Left ventricle myocardium inferior (tissue), 1 donor: ENCODE measurements around the gene MGP. TPM values are rescaled to one million over a fixed set of nuclear protein-coding genes. Genes with fewer than 3 reads are reported as not detected.
A peak's percentile ranks its signal among the peaks of the same experiment; 100 is the strongest.

Source experiments
- DNase-seq: peaks from one replicate; pipeline ENCODE4 v3.0.0-alpha.2; 2020
- H3K27ac ChIP-seq: fragments of 200-600 bp; replicated peaks from 2 replicates; pipeline ENCODE4 v1.8.0; 2021
- H3K27me3 ChIP-seq: fragments of 200-600 bp; 2 replicates; pipeline ENCODE4 v1.8.0; 2021; ENCODE audit warnings: low read depth
- H3K36me3 ChIP-seq: fragments of 200-600 bp; 2 replicates; pipeline ENCODE4 v1.8.0; 2021
- H3K4me1 ChIP-seq: fragments of 200-600 bp; 2 replicates; pipeline ENCODE4 v1.8.0; 2021
- H3K4me3 ChIP-seq: fragments of 200-600 bp; 2 replicates; pipeline ENCODE4 v1.8.0; 2021; ENCODE audit warnings: mild to moderate bottlenecking, moderate library complexity
- H3K9me3 ChIP-seq: fragments of 200-600 bp; replicated peaks from 2 replicates; pipeline ENCODE4 v1.8.0; 2021
- intact Hi-C: fragments of 100-400 bp; cut with micrococcal nuclease; formaldehyde crosslinking; loops from one replicate; pipeline ENCODE4 v1.11.0; 2022
- total RNA-seq: library from RNA; stranded (reverse); fragmentation: NEBNext Ultra II Directional; extraction: Animal tissue kit (Norgen Biotek cat#: 25700); gene quantifications from one replicate; pipeline ENCODE4 v1.2.1, GENCODE V29; 2021
- TF ChIP-seq, protein P1 (sequence below): fragments of 200-600 bp; IDR thresholded peaks from 2 replicates; pipeline ENCODE4 v1.8.0; 2021; ENCODE audit warnings: antibody characterized with exemption, mild to moderate bottlenecking, borderline replicate concordance
- donor health status: DM: no; HTN: yes; CAD: no; lungs with severe emphysema.

The MGP gene
- total RNA-seq, 1 donor from 2014 or later: 497 TPM

GRCh38 chr12:14860490-14860889, 25.2 kb downstream of the MGP start:
- intact Hi-C loops: no loop called here
- no peaks in the 10 kb centered on the region for H3K4me1 ChIP-seq
- H3K36me3 ChIP-seq: no peaks in the 10 kb centered on the region
- no peaks in the 10 kb centered on the region for H3K27me3 ChIP-seq
- H3K27ac ChIP-seq: no peak overlapping the region
- no peak overlapping the region for H3K4me3 ChIP-seq
- peaks cover 45% of the 10 kb centered on the region for H3K9me3 ChIP-seq
- DNase-seq: no peak
- TF ChIP-seq, protein P1, sequence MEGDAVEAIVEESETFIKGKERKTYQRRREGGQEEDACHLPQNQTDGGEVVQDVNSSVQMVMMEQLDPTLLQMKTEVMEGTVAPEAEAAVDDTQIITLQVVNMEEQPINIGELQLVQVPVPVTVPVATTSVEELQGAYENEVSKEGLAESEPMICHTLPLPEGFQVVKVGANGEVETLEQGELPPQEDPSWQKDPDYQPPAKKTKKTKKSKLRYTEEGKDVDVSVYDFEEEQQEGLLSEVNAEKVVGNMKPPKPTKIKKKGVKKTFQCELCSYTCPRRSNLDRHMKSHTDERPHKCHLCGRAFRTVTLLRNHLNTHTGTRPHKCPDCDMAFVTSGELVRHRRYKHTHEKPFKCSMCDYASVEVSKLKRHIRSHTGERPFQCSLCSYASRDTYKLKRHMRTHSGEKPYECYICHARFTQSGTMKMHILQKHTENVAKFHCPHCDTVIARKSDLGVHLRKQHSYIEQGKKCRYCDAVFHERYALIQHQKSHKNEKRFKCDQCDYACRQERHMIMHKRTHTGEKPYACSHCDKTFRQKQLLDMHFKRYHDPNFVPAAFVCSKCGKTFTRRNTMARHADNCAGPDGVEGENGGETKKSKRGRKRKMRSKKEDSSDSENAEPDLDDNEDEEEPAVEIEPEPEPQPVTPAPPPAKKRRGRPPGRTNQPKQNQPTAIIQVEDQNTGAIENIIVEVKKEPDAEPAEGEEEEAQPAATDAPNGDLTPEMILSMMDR: no peak

- peaks cover 45% of the 10 kb centered on the region for H3K9me3 ChIP-seq
- H3K4me3 ChIP-seq: no peak overlapping the region
- H3K27ac ChIP-seq: no peak overlapping the region
- no peaks in the 10 kb centered on the region for H3K36me3 ChIP-seq
- no peak for DNase-seq
- peaks cover 13% of the 10 kb centered on the region for H3K4me1 ChIP-seq
- H3K27me3 ChIP-seq: no peaks in the 10 kb centered on the region
- TF ChIP-seq, protein P1: no peak
- intact Hi-C loops: no loop called here
Observed at GRCh38 chr12:14858513-14858912, 27.1 kb downstream of the MGP start.

DNA sequence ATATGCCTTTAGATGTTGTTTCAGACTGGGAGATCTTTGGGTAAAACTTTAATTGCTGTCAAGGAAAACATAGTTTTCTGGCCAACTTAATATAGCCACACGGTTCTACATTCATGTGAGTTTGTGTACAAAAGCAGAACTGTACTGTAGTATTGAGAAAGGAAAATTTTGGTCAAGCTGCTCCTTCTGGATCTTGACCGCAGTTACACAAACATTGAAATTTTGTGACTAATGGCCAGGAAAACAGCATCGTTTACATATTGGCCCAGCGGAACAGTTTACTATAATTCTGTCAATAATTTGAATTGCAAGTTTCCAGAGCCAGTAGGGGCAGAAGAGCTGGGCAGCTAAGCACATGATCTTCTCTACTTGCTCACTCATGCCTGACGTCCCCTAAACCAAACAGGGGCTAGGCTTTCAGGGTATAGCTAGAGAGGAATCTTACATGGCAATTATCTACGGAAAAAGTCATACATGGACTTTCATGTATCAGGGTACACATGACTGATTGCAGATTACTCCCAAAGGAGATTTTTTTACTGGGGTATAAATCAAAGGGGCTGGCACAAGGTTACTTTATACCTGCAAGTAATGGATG, 31.0 kb downstream of the MGP start:
- intact Hi-C loops: no loop called here
- H3K36me3 ChIP-seq: no peaks in the 10 kb centered on the region
- no peak for DNase-seq
- H3K27me3 ChIP-seq: no peaks in the 10 kb centered on the region
- no peak overlapping the region for H3K4me3 ChIP-seq
- H3K27ac ChIP-seq: peak overlapping the region; percentile 36
- TF ChIP-seq, protein P1: no peak
- peaks cover 18% of the 10 kb centered on the region for H3K4me1 ChIP-seq
- peaks cover 26% of the 10 kb centered on the region for H3K9me3 ChIP-seq

DNA sequence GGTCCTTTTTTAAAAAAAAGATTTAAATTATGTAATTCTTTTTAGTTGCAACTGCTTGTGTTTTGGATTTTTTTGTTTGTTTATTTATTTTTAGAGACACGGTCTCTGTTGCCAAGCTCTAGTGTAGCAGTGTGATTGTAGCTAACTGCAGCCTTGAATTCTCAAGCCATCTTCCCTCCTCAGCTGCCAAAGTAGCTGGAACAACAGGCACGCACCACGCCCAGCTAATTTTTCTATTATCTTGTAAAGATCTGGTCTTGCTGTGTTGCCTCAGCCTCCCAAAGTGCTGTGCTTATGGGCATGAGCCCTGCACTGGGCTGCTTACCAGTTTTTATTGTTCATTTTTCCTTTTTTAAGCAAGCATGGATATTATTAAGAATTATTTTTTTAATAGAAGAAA, 31.7 kb downstream of the MGP start:
- Histone ChIP-seq H3K4me3 (no peak overlapping the region), H3K36me3 (no peaks in the 10 kb centered on the region), H3K4me1 (peaks cover 18% of the 10 kb centered on the region), H3K27me3 (no peaks in the 10 kb centered on the region), H3K9me3 (peaks cover 19% of the 10 kb centered on the region), H3K27ac (peak overlapping the region; percentile 36)
- DNase-seq: peak; percentile 16
- TF ChIP-seq, protein P1: no peak
- intact Hi-C loops: no loop called here

DNA sequence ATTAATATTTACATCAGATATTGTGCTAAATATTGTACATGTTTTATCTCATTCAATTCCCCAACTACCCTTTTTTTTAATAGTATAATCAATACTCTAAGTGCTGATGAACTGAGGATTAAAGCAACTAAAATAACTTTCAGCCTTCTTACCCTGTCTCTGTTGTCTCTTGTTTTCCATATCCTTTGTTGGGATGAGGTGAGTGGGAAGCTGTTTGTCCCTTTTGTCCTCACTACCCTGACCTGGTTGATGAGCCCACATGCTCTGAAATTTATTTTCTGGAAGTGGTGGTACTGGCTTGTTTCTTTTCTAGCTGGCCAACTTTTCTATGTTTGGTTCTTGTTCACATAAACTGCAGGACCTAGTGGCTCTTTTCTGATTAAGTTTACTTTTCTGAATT, 32.8 kb downstream of the MGP start:
- Histone ChIP-seq H3K9me3 (peaks cover 15% of the 10 kb centered on the region), H3K27ac (no peak overlapping the region), H3K4me1 (peaks cover 20% of the 10 kb centered on the region), H3K36me3 (no peaks in the 10 kb centered on the region), H3K27me3 (no peaks in the 10 kb centered on the region), H3K4me3 (no peak overlapping the region)
- TF ChIP-seq, protein P1: no peak
- DNase-seq: no peak
- intact Hi-C loops: no loop called here
